OCI-LY3 (cell line): Measurements from ENCODE around the gene SAMD14.

Experiments
- H2AFZ ChIP-seq: fragments of 200-600, 300-600 bp; shearing (Covaris generic); 2 replicates; pipeline ENCODE4 v1.6.0; 2014; ENCODE audit warnings: antibody characterized with exemption, low read depth, low read length
- H3K27ac ChIP-seq: fragments of 200-600, 300-600 bp; sonication (generic); 2 replicates; pipeline ENCODE4 v1.5.1; 2014; ENCODE audit warnings: mild to moderate bottlenecking, low read length, moderate library complexity, mixed read lengths
- H3K27me3 ChIP-seq: fragments of 200-600, 300-600 bp; sonication (generic); 2 replicates; pipeline ENCODE4 v1.6.1; 2014; ENCODE audit warnings: low read depth, low read length, mixed read lengths
- H3K36me3 ChIP-seq: fragments of 200-600, 300-600 bp; sonication (generic); replicated peaks from 2 replicates; pipeline ENCODE3; 2014; ENCODE audit warnings: low read depth, low read length, mixed read lengths
- H3K4me1 ChIP-seq: fragments of 300-600, 200-600 bp; sonication (generic); 2 replicates; pipeline ENCODE4 v1.6.1; 2014; ENCODE audit warnings: low read length, mixed read lengths
- H3K4me2 ChIP-seq: fragments of 200-600, 300-600 bp; sonication (generic); 2 replicates; pipeline ENCODE4 v1.6.1; 2014; ENCODE audit warnings: low read length, mixed read lengths
- H3K4me3 ChIP-seq: fragments of 300-600, 200-600 bp; sonication (generic); 2 replicates; pipeline ENCODE4 v1.5.1; 2014; ENCODE audit warnings: antibody characterized with exemption, mild to moderate bottlenecking, low read length, moderate library complexity
- H3K79me2 ChIP-seq: fragments of 300-600, 200-600 bp; shearing (Covaris generic); 2 replicates; pipeline ENCODE4 v1.6.1; 2014; ENCODE audit warnings: mild to moderate bottlenecking, low read length, mixed read lengths
- H3K9ac ChIP-seq: fragments of 300-600, 200-600 bp; shearing (Covaris generic); 2 replicates; pipeline ENCODE4 v1.6.0; 2014; ENCODE audit warnings: mild to moderate bottlenecking, low read length, moderate library complexity
- H3K9me3 ChIP-seq: fragments of 200-600, 300-600 bp; shearing (Covaris generic); 2 replicates; pipeline ENCODE4 v1.6.1; 2014; ENCODE audit warnings: low read length, mixed read lengths; ENCODE audit not compliant: insufficient read depth
- H4K20me1 ChIP-seq: fragments of 200-600, 300-600 bp; sonication (generic); 2 replicates; pipeline ENCODE4 v1.6.1; 2016; ENCODE audit warnings: low read length, mixed read lengths; ENCODE audit not compliant: insufficient read depth
- CTCF ChIP-seq: fragments of 200-600, 300-600 bp; sonication (generic); IDR thresholded peaks from 2 replicates; pipeline ENCODE4 v1.5.1; 2014; ENCODE audit warnings: antibody characterized with exemption, low read length, low read depth
- EZH2phosphoT487 ChIP-seq: fragments of 200-600 bp; shearing (Covaris generic); IDR thresholded peaks from 2 replicates; pipeline ENCODE4 v1.6.1; 2018; ENCODE audit warnings: antibody characterized with exemption, mixed run types, low read depth

Gene SAMD14

GRCh38 chr17:50122945-50123344, 7.0 kb downstream of the SAMD14 start:
- no peaks in the 10 kb centered on the region for H3K9me3 ChIP-seq
- no peak overlapping the region for H2AFZ ChIP-seq
- no peaks in the 10 kb centered on the region for H3K4me1 ChIP-seq
- H3K79me2 ChIP-seq, result no peaks in the 10 kb centered on the region
- no peak overlapping the region for H3K27ac ChIP-seq
- H3K36me3 ChIP-seq, result no peaks in the 10 kb centered on the region
- peaks cover 14% of the 10 kb centered on the region for H3K27me3 ChIP-seq
- no peaks in the 10 kb centered on the region for H4K20me1 ChIP-seq
- H3K4me3 ChIP-seq, result no peak overlapping the region
- H3K9ac ChIP-seq, result no peak overlapping the region
- TF ChIP-seq EZH2phosphoT487 (no peak), CTCF (no peak)
- no peak overlapping the region for H3K4me2 ChIP-seq

GRCh38 chr17:50120475-50121253, 9.3 kb downstream of the SAMD14 start:
- Histone ChIP-seq H3K36me3 (no peaks in the 10 kb centered on the region), H3K9ac (no peak overlapping the region), H3K27ac (no peak overlapping the region), H3K4me3 (no peak overlapping the region), H4K20me1 (no peaks in the 10 kb centered on the region), H3K4me2 (no peak overlapping the region), H3K9me3 (no peaks in the 10 kb centered on the region), H3K27me3 (peaks cover 11% of the 10 kb centered on the region), H2AFZ (no peak overlapping the region), H3K4me1 (no peaks in the 10 kb centered on the region), H3K79me2 (no peaks in the 10 kb centered on the region)
- no peak for TF ChIP-seq CTCF
- no peak for TF ChIP-seq EZH2phosphoT487

GRCh38 chr17:50118828-50119218, 11.1 kb downstream of the SAMD14 start:
- no peak for TF ChIP-seq EZH2phosphoT487
- Histone ChIP-seq H4K20me1 (no peaks in the 10 kb centered on the region), H3K27me3 (peaks cover 11% of the 10 kb centered on the region)

GRCh38 chr17:50118076-50118827, 11.7 kb downstream of the SAMD14 start:
- Histone ChIP-seq H2AFZ (no peak overlapping the region), H3K27ac (no peak overlapping the region), H3K4me2 (no peak overlapping the region), H3K4me3 (no peak overlapping the region), H3K27me3 (peaks cover 11% of the 10 kb centered on the region), H3K9ac (no peak overlapping the region), H4K20me1 (no peaks in the 10 kb centered on the region), H3K79me2 (no peaks in the 10 kb centered on the region), H3K4me1 (0 out of 2 replicates have a peak, but pooled peaks cover 6% of the 10 kb centered on the region), H3K36me3 (no peaks in the 10 kb centered on the region), H3K9me3 (no peaks in the 10 kb centered on the region)
- TF ChIP-seq EZH2phosphoT487, result no peak
- no peak for TF ChIP-seq CTCF

More at GRCh38 chr17:50118828-50119218, 11.1 kb downstream of the SAMD14 start:
- Histone ChIP-seq H3K4me3 (no peak overlapping the region), H3K4me2 (no peak overlapping the region), H3K36me3 (no peaks in the 10 kb centered on the region), H3K9me3 (no peaks in the 10 kb centered on the region), H3K9ac (no peak overlapping the region), H3K27ac (no peak overlapping the region), H2AFZ (no peak overlapping the region), H3K79me2 (no peaks in the 10 kb centered on the region), H3K4me1 (0 out of 2 replicates have a peak, but pooled peaks cover 6% of the 10 kb centered on the region)
